Measurements from ENCODE around the gene BANF2. TPM values are rescaled to one million over a fixed set of nuclear protein-coding genes. Genes with fewer than 3 reads are reported as not detected.
"Not testable (repeated sequence)": the region's sequence is repeated elsewhere in the genome, so short reads cannot be mapped to it uniquely, and the experiment has no call there.

The BANF2 gene
- polyA plus RNA-seq, 3 donors = not detected

DNA sequence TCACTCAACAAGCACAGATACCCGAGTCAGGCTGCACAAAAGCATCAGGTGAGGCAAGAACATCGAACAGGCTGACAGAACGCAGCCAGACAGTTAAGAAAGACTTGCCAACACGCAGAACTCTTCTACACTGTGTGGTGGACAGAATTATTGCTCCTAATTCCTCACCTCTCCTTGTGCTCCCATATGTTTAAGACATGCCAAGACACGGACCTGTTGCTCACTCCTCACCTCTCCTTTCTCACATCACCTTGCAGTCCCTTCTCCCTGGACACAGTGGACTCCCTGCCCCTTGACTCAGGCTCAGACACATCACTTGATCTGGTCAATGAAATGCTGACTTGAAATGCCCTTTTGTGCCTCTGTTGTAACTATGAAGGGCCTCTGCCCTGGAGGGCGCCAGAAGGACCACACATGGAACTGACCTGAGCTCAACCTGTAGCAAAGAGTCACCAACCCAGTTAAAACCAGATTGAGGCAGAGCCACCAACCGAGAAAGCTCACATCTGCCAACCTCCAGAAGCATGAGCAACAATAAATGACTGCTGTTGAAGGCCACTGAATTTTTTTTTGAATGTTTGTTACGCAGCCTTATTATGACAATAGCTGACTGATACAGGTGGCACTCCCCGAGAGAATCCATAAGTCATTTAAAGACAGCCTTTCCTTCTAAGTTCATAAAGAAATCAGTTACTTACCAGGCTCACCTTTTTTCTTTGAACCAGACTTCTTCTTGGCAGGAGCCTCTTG is 41.7 kb upstream of the BANF2 start:
- intact Hi-C loops (cut with micrococcal nuclease) = no loop called here
- Histone ChIP-seq H4K20me1 (ENCODE audit: insufficient read depth, low read length) (peaks cover 50% of the 10 kb centered on the region), H3K9me3 (replicated peaks in 1 of 2; ENCODE audit: control insufficient read depth in 1 of 2, insufficient read depth in 1 of 2, low read length in 2 of 2) (peaks cover 0 to 5% of the 10 kb centered on the region in 2 donors), H2AFZ (ENCODE audit: insufficient read depth, low read depth, low read length, poor library complexity, severe bottlenecking) (no peak overlapping the region), H3K79me2 (ENCODE audit: insufficient read depth, low read length) (peaks cover 64% of the 10 kb centered on the region), H3K9ac (ENCODE audit: insufficient read depth, low read length, poor library complexity, severe bottlenecking) (no peak overlapping the region), H3K36me3 (replicated peaks in 1 of 2; ENCODE audit: control insufficient read depth in 1 of 2, insufficient read depth in 2 of 2, low read length in 2 of 2) (peaks cover 30 to 74% of the 10 kb centered on the region in 2 donors), H3K4me2 (replicated peaks; ENCODE audit: extremely low read depth, low read length, poor library complexity, severe bottlenecking) (no peak overlapping the region), H3K4me3 (replicated peaks in 1 of 3; ENCODE audit: low read depth in 2 of 3, low read length in 3 of 3) (no peak overlapping the region), H3K27ac (ENCODE audit: low read depth in 1 of 2, low read length in 2 of 2) (peak overlapping the region in 1 of 2 donors; percentile 16), H3K27me3 (ENCODE audit: control insufficient read depth in 2 of 2, insufficient read depth in 2 of 2, low read length in 2 of 2) (no peaks in the 10 kb centered on the region), H3K4me1 (ENCODE audit: control insufficient read depth in 1 of 2, insufficient read depth in 2 of 2, low read length in 2 of 2) (peaks cover 0 to 13% of the 10 kb centered on the region in 2 donors)
- no peak for DNase-seq
- WGBS (ENCODE audit: insufficient coverage) = 97% methylated on average over 7 of the region's 9 CpGs
- peaks cover 51 to 68% of the 10 kb centered on the region in 2 donors for H3K36me3 Mint-ChIP-seq
- H3K9me3 Mint-ChIP-seq = peaks cover 7 to 16% (median 8%) of the 10 kb centered on the region in 7 donors
- no peak overlapping the region for H3K4me3 Mint-ChIP-seq
- TF ChIP-seq, protein P1, sequence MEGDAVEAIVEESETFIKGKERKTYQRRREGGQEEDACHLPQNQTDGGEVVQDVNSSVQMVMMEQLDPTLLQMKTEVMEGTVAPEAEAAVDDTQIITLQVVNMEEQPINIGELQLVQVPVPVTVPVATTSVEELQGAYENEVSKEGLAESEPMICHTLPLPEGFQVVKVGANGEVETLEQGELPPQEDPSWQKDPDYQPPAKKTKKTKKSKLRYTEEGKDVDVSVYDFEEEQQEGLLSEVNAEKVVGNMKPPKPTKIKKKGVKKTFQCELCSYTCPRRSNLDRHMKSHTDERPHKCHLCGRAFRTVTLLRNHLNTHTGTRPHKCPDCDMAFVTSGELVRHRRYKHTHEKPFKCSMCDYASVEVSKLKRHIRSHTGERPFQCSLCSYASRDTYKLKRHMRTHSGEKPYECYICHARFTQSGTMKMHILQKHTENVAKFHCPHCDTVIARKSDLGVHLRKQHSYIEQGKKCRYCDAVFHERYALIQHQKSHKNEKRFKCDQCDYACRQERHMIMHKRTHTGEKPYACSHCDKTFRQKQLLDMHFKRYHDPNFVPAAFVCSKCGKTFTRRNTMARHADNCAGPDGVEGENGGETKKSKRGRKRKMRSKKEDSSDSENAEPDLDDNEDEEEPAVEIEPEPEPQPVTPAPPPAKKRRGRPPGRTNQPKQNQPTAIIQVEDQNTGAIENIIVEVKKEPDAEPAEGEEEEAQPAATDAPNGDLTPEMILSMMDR (IDR thresholded peaks at IDR 0.05) = no peak
- no peaks in the 10 kb centered on the region for H3K27me3 Mint-ChIP-seq (ENCODE audit: low read depth in 3 of 3)
- H3K27ac Mint-ChIP-seq = peak overlapping the region in 5 of 7 donors; percentile 5 to 47 (median 21)
- peaks cover 5% of the 10 kb centered on the region for H3K4me1 Mint-ChIP-seq

DNA sequence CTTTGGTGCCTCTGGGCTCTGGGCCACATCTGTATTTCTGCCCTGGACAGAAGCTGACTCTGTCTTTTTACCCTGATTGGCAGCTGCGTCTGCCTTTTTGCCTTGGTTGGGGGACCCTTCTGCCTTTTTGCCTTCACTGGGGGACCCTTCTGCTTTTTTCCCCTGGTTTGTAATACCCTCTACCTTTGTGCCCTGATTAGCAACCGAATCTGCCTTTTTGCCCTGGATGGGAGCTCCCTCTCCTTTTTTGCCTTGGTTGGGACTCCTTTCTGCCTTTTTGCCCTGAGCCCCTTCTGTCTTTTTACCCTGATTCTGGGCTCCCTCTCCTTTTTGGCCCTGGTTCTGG is 41.1 kb upstream of the BANF2 start:
- no peak for DNase-seq
- Mint-ChIP-seq H3K9me3 (peaks cover 7 to 16% (median 8%) of the 10 kb centered on the region in 7 donors), H3K27ac (peak overlapping the region in 3 of 7 donors; percentile 9 to 21 (median 17)), H3K4me1 (peaks cover 4% of the 10 kb centered on the region), H3K36me3 (peaks cover 49 to 69% of the 10 kb centered on the region in 2 donors), H3K27me3 (ENCODE audit: low read depth in 3 of 3) (no peaks in the 10 kb centered on the region), H3K4me3 (no peak overlapping the region)
- Histone ChIP-seq H3K27ac (ENCODE audit: low read depth in 1 of 2, low read length in 2 of 2) (no peak overlapping the region), H3K4me3 (replicated peaks in 1 of 3; ENCODE audit: low read depth in 2 of 3, low read length in 3 of 3) (no peak overlapping the region), H3K36me3 (replicated peaks in 1 of 2; ENCODE audit: control insufficient read depth in 1 of 2, insufficient read depth in 2 of 2, low read length in 2 of 2) (peaks cover 30 to 69% of the 10 kb centered on the region in 2 donors), H3K4me1 (ENCODE audit: control insufficient read depth in 1 of 2, insufficient read depth in 2 of 2, low read length in 2 of 2) (peaks cover 0 to 13% of the 10 kb centered on the region in 2 donors), H2AFZ (ENCODE audit: insufficient read depth, low read depth, low read length, poor library complexity, severe bottlenecking) (no peak overlapping the region), H3K9me3 (replicated peaks in 1 of 2; ENCODE audit: control insufficient read depth in 1 of 2, insufficient read depth in 1 of 2, low read length in 2 of 2) (peaks cover 0 to 5% of the 10 kb centered on the region in 2 donors), H3K4me2 (replicated peaks; ENCODE audit: extremely low read depth, low read length, poor library complexity, severe bottlenecking) (no peak overlapping the region), H3K9ac (ENCODE audit: insufficient read depth, low read length, poor library complexity, severe bottlenecking) (no peak overlapping the region), H4K20me1 (ENCODE audit: insufficient read depth, low read length) (peaks cover 52% of the 10 kb centered on the region), H3K27me3 (ENCODE audit: control insufficient read depth in 2 of 2, insufficient read depth in 2 of 2, low read length in 2 of 2) (no peaks in the 10 kb centered on the region), H3K79me2 (ENCODE audit: insufficient read depth, low read length) (peaks cover 67% of the 10 kb centered on the region)
- WGBS (ENCODE audit: insufficient coverage) = 100% methylated on average over 2 of the region's 2 CpGs
- intact Hi-C loops (cut with micrococcal nuclease) = no loop called here
- TF ChIP-seq, protein P1 (IDR thresholded peaks at IDR 0.05) = no peak

DNA sequence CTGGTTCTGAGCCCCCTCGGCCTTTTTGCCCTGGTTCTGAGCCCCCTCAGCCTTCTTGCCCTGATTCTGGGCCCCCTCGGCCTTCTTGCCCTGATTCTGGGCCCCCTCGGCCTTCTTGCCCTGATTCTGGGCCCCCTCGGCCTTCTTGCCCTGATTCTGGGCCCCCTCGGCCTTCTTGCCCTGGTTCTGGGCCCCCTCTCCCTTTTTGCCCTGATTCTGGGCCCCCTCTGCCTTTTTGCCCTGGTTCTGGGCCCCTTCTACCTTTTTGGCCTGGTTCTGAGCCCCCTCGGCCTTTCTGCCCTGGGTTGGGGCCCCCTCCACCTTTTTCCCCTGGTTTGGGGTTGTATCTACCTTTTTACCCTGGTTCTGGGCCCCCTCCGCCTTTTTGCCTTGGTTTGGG is 40.4 kb upstream of the BANF2 start:
- DNase-seq; H3K4me3 ChIP-seq (replicated peaks in 1 of 3; ENCODE audit: low read depth in 2 of 3, low read length in 3 of 3); intact Hi-C loops (cut with micrococcal nuclease); H3K27me3 ChIP-seq (ENCODE audit: control insufficient read depth in 2 of 2, insufficient read depth in 2 of 2, low read length in 2 of 2); H3K4me1 Mint-ChIP-seq; H3K9ac ChIP-seq (ENCODE audit: insufficient read depth, low read length, poor library complexity, severe bottlenecking); H3K4me3 Mint-ChIP-seq; H3K4me2 ChIP-seq (replicated peaks; ENCODE audit: extremely low read depth, low read length, poor library complexity, severe bottlenecking); H2AFZ ChIP-seq (ENCODE audit: insufficient read depth, low read depth, low read length, poor library complexity, severe bottlenecking); H3K9me3 ChIP-seq (replicated peaks in 1 of 2; ENCODE audit: control insufficient read depth in 1 of 2, insufficient read depth in 1 of 2, low read length in 2 of 2); H3K27me3 Mint-ChIP-seq (ENCODE audit: low read depth in 3 of 3): not testable (repeated sequence)
- Mint-ChIP-seq H3K9me3 (peaks cover 7 to 16% (median 8%) of the 10 kb centered on the region in 7 donors), H3K27ac (peak overlapping the region in 1 of 7 donors; percentile 87), H3K36me3 (peaks cover 45 to 64% of the 10 kb centered on the region in 2 donors)
- peaks cover 53% of the 10 kb centered on the region for H4K20me1 ChIP-seq (ENCODE audit: insufficient read depth, low read length)
- peaks cover 67% of the 10 kb centered on the region for H3K79me2 ChIP-seq (ENCODE audit: insufficient read depth, low read length)
- 100% methylated on average over 1 of the region's 7 CpGs for WGBS (ENCODE audit: insufficient coverage)
- peaks cover 24 to 63% of the 10 kb centered on the region in 2 donors for H3K36me3 ChIP-seq (replicated peaks in 1 of 2; ENCODE audit: control insufficient read depth in 1 of 2, insufficient read depth in 2 of 2, low read length in 2 of 2)
- H3K27ac ChIP-seq (ENCODE audit: low read depth in 1 of 2, low read length in 2 of 2) = peak overlapping the region in 1 of 2 donors; percentile 42
- peaks cover 0 to 13% of the 10 kb centered on the region in 2 donors for H3K4me1 ChIP-seq (ENCODE audit: control insufficient read depth in 1 of 2, insufficient read depth in 2 of 2, low read length in 2 of 2)
